ENCODE data around the gene HACE1.

DNA sequence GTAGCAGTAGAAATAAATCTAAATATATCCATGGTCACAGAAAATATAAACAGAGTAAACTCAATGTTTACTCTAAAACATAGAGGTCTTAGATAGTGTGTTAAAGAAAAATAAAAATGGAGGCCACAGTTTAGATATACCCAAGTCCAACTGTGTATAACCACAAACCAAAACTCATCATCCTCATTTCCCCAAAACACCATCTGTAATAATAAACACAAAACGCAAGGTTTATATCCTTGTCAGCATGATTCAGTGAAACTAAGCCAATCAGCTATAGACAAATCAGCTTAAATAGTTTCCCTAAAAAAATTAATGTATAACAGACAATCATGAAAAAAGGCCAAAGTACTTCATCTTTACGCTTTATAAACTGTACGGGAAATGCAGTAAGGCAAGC, 2.7 kb upstream of the HACE1 start:
- TF ChIP-seq, protein P1, sequence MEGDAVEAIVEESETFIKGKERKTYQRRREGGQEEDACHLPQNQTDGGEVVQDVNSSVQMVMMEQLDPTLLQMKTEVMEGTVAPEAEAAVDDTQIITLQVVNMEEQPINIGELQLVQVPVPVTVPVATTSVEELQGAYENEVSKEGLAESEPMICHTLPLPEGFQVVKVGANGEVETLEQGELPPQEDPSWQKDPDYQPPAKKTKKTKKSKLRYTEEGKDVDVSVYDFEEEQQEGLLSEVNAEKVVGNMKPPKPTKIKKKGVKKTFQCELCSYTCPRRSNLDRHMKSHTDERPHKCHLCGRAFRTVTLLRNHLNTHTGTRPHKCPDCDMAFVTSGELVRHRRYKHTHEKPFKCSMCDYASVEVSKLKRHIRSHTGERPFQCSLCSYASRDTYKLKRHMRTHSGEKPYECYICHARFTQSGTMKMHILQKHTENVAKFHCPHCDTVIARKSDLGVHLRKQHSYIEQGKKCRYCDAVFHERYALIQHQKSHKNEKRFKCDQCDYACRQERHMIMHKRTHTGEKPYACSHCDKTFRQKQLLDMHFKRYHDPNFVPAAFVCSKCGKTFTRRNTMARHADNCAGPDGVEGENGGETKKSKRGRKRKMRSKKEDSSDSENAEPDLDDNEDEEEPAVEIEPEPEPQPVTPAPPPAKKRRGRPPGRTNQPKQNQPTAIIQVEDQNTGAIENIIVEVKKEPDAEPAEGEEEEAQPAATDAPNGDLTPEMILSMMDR (IDR thresholded peaks at IDR 0.05) = no peak
- no peak for TF ChIP-seq POLR2A (IDR thresholded peaks at IDR 0.05)
